A673 (cell line): ENCODE measurements around the gene CCN5. TPM values are rescaled to one million over a fixed set of nuclear protein-coding genes. Genes with fewer than 3 reads are reported as not detected.
A peak's percentile ranks its signal among the peaks of the same experiment; 100 is the strongest.
"Not testable (repeated sequence)": the region's sequence is repeated elsewhere in the genome, so short reads cannot be mapped to it uniquely, and the experiment has no call there.

Experiments used
- BruUV-seq: library from RNA; stranded (reverse); fragments of 400-500 nt; replicated peaks from 2 replicates; lab custom pipeline; 2021; lab: Mats Ljungman, UMichigan
- CTCF ChIA-PET: fragments of 300-600 bp; sonication (Branson Sonifier 250); formaldehyde crosslinking; loops from one replicate; lab custom pipeline; 2022; ENCODE audit warnings: antibody characterized with exemption; lab: Charles Lee
- POLR2A ChIA-PET: fragments of 300-600 bp; sonication (Branson Sonifier 250); formaldehyde crosslinking; loops from one replicate; lab custom pipeline; 2022; ENCODE audit warnings: antibody characterized with exemption; ENCODE audit not compliant: low non-redundant PET; lab: Charles Lee
- DNase-seq: peaks from one replicate; pipeline ENCODE4 v3.0.0-alpha.2; 2015; ENCODE audit warnings: low spot score
- H3K27ac ChIP-seq: fragments of 200-600 bp; sonication (generic); 2 replicates; pipeline ENCODE4 v1.5.1; 2016; ENCODE audit warnings: mixed run types, low read depth, mild to moderate bottlenecking, mixed read lengths, antibody characterized with exemption, low read length; ENCODE audit not compliant: poor library complexity, severe bottlenecking
- H3K27me3 ChIP-seq: fragments of 200-600 bp; sonication (generic); replicated peaks from 2 replicates; pipeline ENCODE4 v1.6.1; 2017; ENCODE audit warnings: mixed run types, low read depth, mild to moderate bottlenecking, mixed read lengths, antibody characterized with exemption, low read length; ENCODE audit not compliant: insufficient read depth, poor library complexity
- H3K36me3 ChIP-seq: fragments of 200-600 bp; sonication (generic); 2 replicates; pipeline ENCODE4 v1.6.1; 2016; ENCODE audit warnings: mixed run types, mild to moderate bottlenecking, mixed read lengths, antibody characterized with exemption, low read length; ENCODE audit not compliant: insufficient read depth, poor library complexity, severe bottlenecking
- H3K4me1 ChIP-seq: fragments of 200-600 bp; sonication (generic); 2 replicates; pipeline ENCODE4 v1.6.1; 2017; ENCODE audit warnings: mixed run types, mild to moderate bottlenecking, mixed read lengths, antibody characterized with exemption, low read length; ENCODE audit not compliant: insufficient read depth, poor library complexity, severe bottlenecking
- H3K4me3 ChIP-seq: fragments of 200-600 bp; sonication (generic); 2 replicates; pipeline ENCODE4 v1.5.1; 2016; ENCODE audit warnings: low read depth, mixed run types, mild to moderate bottlenecking, mixed read lengths, low read length; ENCODE audit not compliant: poor library complexity, severe bottlenecking
- H3K9me3 ChIP-seq: fragments of 200-600 bp; sonication (generic); 2 replicates; pipeline ENCODE4 v1.6.1; 2016; ENCODE audit warnings: mixed run types, low read depth, mild to moderate bottlenecking, mixed read lengths, antibody characterized with exemption, low read length; ENCODE audit not compliant: poor library complexity, severe bottlenecking
- CTCF ChIP-seq: fragments of 300-800, 200-600 bp; sonication (generic); conservative IDR thresholded peaks from 2 replicates; pipeline ENCODE4 v1.5.1; 2017; ENCODE audit warnings: low read depth, mild to moderate bottlenecking, antibody characterized with exemption, low read length, moderate library complexity, mixed read lengths
- EZH2 ChIP-seq: fragments of 200-600 bp; sonication (generic); IDR thresholded peaks from 2 replicates; pipeline ENCODE4 v1.6.1; 2017; ENCODE audit warnings: borderline replicate concordance, low read depth, mild to moderate bottlenecking, mixed read lengths, antibody characterized with exemption, low read length; ENCODE audit not compliant: poor library complexity, severe bottlenecking
- intact Hi-C: fragments of 100-400 bp; cut with micrococcal nuclease; formaldehyde crosslinking; loops from one replicate; pipeline ENCODE4 v1.10.0; 2022; ENCODE audit not compliant: unreplicated experiment
- total RNA-seq: library from RNA; stranded (reverse); gene quantifications from 2 replicates; pipeline ENCODE4 v1.2.3, GENCODE V29; 2021

The CCN5 gene
- total RNA-seq, 1 experiment from 2014 or later: not detected

- Histone ChIP-seq H3K27me3 (no peaks in the 10 kb centered on the region), H3K4me3 (no peak overlapping the region), H3K9me3 (no peaks in the 10 kb centered on the region), H3K4me1 (peaks cover 6% of the 10 kb centered on the region), H3K36me3 (no peaks in the 10 kb centered on the region), H3K27ac (no peak overlapping the region)
- CTCF ChIA-PET: interaction anchor here (0.6 kb wide), 1 partner anchor 151 kb away, joined by 6 read pairs; no protein-coding TSS in a partner anchor
- DNase-seq: peak; percentile 28
- POLR2A ChIA-PET: no interaction called here
- BruUV-seq: no TSS peak
- intact Hi-C loops: no loop called here
- TF ChIP-seq CTCF (no peak; the same call in 1 of the 2 replicates), EZH2 (no peak)
Measured at GRCh38 chr20:44696315-44696714, 18.9 kb upstream of the CCN5 start.

- H3K9me3 ChIP-seq, H3K27ac ChIP-seq, DNase-seq, POLR2A ChIA-PET, intact Hi-C loops, CTCF ChIA-PET, H3K27me3 ChIP-seq, BruUV-seq, H3K4me3 ChIP-seq, H3K36me3 ChIP-seq: not testable (repeated sequence)
- H3K4me1 ChIP-seq: peaks cover 12% of the 10 kb centered on the region
Measured at GRCh38 chr20:44697041-44697440, 18.1 kb upstream of the CCN5 start.

GRCh38 chr20:44698351-44698750 lies 16.8 kb upstream of the CCN5 start:
- no peak for DNase-seq
- POLR2A ChIA-PET: no interaction called here
- intact Hi-C loops: no loop called here
- TF ChIP-seq EZH2: no peak
- TF ChIP-seq CTCF: no peak
- Histone ChIP-seq H3K27me3 (no peaks in the 10 kb centered on the region), H3K4me3 (no peak overlapping the region), H3K4me1 (peaks cover 12% of the 10 kb centered on the region), H3K27ac (no peak overlapping the region), H3K9me3 (no peaks in the 10 kb centered on the region), H3K36me3 (no peaks in the 10 kb centered on the region)
- BruUV-seq: no TSS peak
- CTCF ChIA-PET: no interaction called here

- intact Hi-C loops: no loop called here
- no peak for DNase-seq
- Histone ChIP-seq H3K9me3 (no peaks in the 10 kb centered on the region), H3K4me1 (peaks cover 12% of the 10 kb centered on the region), H3K4me3 (no peak overlapping the region), H3K36me3 (no peaks in the 10 kb centered on the region), H3K27me3 (no peaks in the 10 kb centered on the region), H3K27ac (no peak overlapping the region)
- BruUV-seq: no TSS peak
- TF ChIP-seq EZH2: no peak
- no peak for TF ChIP-seq CTCF
- CTCF ChIA-PET: no interaction called here
- POLR2A ChIA-PET: no interaction called here
Measured at GRCh38 chr20:44700306-44700705, 14.9 kb upstream of the CCN5 start.
